ENCODE data around the gene IBA57.
A peak's percentile ranks its signal among the peaks of the same experiment; 100 is the strongest.

IBA57 gene

GRCh38 chr1:228211531-228212414 is 46.2 kb downstream of the IBA57 start:
- DNase-seq (ENCODE audit: low read depth) = no peak
- H3K4me3 ChIP-seq (ENCODE audit: control insufficient read depth, low read depth, low read length) = no peak overlapping the region
- TF ChIP-seq CTCF (IDR thresholded peaks at IDR 0.05; ENCODE audit: control insufficient read depth, insufficient read depth, low read depth, low read length, missing control alignments) = no peak

- no peak overlapping the region for H3K4me3 ChIP-seq (ENCODE audit: control insufficient read depth, low read depth, low read length)
- TF ChIP-seq CTCF (IDR thresholded peaks at IDR 0.05; ENCODE audit: control insufficient read depth, insufficient read depth, low read depth, low read length, missing control alignments) = no peak
- no peak for DNase-seq (ENCODE audit: low read depth)
These were observed 46.9 kb downstream of the IBA57 start for GRCh38 chr1:228212415-228212965.

GRCh38 chr1:228212966-228213844 is 47.6 kb downstream of the IBA57 start:
- DNase-seq (ENCODE audit: low read depth) = no peak
- H3K4me3 ChIP-seq (ENCODE audit: control insufficient read depth, low read depth, low read length) = peak overlapping the region; percentile 53
- TF ChIP-seq CTCF (IDR thresholded peaks at IDR 0.05; ENCODE audit: control insufficient read depth, insufficient read depth, low read depth, low read length, missing control alignments) = peak; percentile 60

- TF ChIP-seq CTCF (IDR thresholded peaks at IDR 0.05; ENCODE audit: control insufficient read depth, insufficient read depth, low read depth, low read length, missing control alignments) = no peak
- DNase-seq (ENCODE audit: low read depth) = no peak
- peak overlapping the region; percentile 30 for H3K4me3 ChIP-seq (ENCODE audit: control insufficient read depth, low read depth, low read length)
These were observed 48.6 kb downstream of the IBA57 start for GRCh38 chr1:228213917-228214808.

GRCh38 chr1:228214921-228215662 is 49.5 kb downstream of the IBA57 start:
- DNase-seq (ENCODE audit: low read depth) = no peak
- TF ChIP-seq CTCF (IDR thresholded peaks at IDR 0.05; ENCODE audit: control insufficient read depth, insufficient read depth, low read depth, low read length, missing control alignments) = no peak
- H3K4me3 ChIP-seq (ENCODE audit: control insufficient read depth, low read depth, low read length) = no peak overlapping the region

Data from AG09309 (cell line).